Osteoblast (primary cell): ENCODE measurements around the gene OR4E2. TPM values are rescaled to one million over a fixed set of nuclear protein-coding genes. Genes with fewer than 3 reads are reported as not detected.
"Not testable (repeated sequence)": the region's sequence is repeated elsewhere in the genome, so short reads cannot be mapped to it uniquely, and the experiment has no call there.

ENCODE experiments used
- DNase-seq: peaks from one replicate; pipeline ENCODE4 v3.0.0; 2011; ENCODE audit warnings: low spot score, mixed read lengths; ENCODE audit not compliant: insufficient read length; ENCODE audit errors: missing footprints
- H2AFZ ChIP-seq: 2 replicates; pipeline ENCODE4 v1.6.0; 2011; ENCODE audit warnings: mild to moderate bottlenecking, low read length
- H3K27ac ChIP-seq: 2 replicates; pipeline ENCODE4 v1.5.1; 2011; ENCODE audit warnings: mild to moderate bottlenecking, low read depth, low read length, moderate library complexity
- H3K27me3 ChIP-seq: 2 replicates; pipeline ENCODE4 v1.6.0; 2012; ENCODE audit warnings: mild to moderate bottlenecking, control low read depth, inconsistent platforms, low read length, moderate library complexity; ENCODE audit not compliant: insufficient read depth
- H3K36me3 ChIP-seq: 2 replicates; pipeline ENCODE4 v1.5.1; 2011; ENCODE audit warnings: mild to moderate bottlenecking, low read length, control low read depth, moderate library complexity; ENCODE audit not compliant: insufficient read depth
- H3K4me1 ChIP-seq: 2 replicates; pipeline ENCODE4 v1.5.1; 2011; ENCODE audit warnings: mild to moderate bottlenecking, low read length, control low read depth, moderate library complexity; ENCODE audit not compliant: insufficient read depth
- H3K4me2 ChIP-seq: 2 replicates; pipeline ENCODE4 v1.6.0; 2011; ENCODE audit warnings: mild to moderate bottlenecking, low read length; ENCODE audit not compliant: insufficient read depth
- H3K4me3 ChIP-seq: fragments of 200-600 bp; sonication (generic); 3 replicates; pipeline ENCODE4 v1.5.1; 2012; ENCODE audit warnings: mild to moderate bottlenecking, low read length, inconsistent platforms; ENCODE audit not compliant: insufficient read depth
- H3K79me2 ChIP-seq: 2 replicates; pipeline ENCODE4 v1.6.0; 2012; ENCODE audit warnings: mild to moderate bottlenecking, low read length, control low read depth, inconsistent platforms; ENCODE audit not compliant: insufficient read depth
- H3K9me3 ChIP-seq: 2 replicates; pipeline ENCODE4 v1.5.1; 2011; ENCODE audit warnings: low read depth, low read length, control low read depth
- H4K20me1 ChIP-seq: 2 replicates; pipeline ENCODE4 v1.6.0; 2012; ENCODE audit warnings: mild to moderate bottlenecking, low read length, control low read depth; ENCODE audit not compliant: insufficient read depth
- CTCF ChIP-seq: IDR thresholded peaks from 2 replicates; pipeline ENCODE4 v1.5.1; 2011; ENCODE audit warnings: mild to moderate bottlenecking, low read depth, low read length, moderate library complexity; ENCODE audit errors: extremely low read depth
- total RNA-seq: library from RNA; depleted of rRNA; stranded (reverse); fragments of >200 nt; gene quantifications from 2 replicates; pipeline ENCODE4 v1.2.3, GENCODE V29; 2012

The OR4E2 gene
- total RNA-seq, 1 donor = not detected

GRCh38 chr14:21680072-21680471, 26.4 kb downstream of the OR4E2 start:
- no peak overlapping the region for H3K4me2 ChIP-seq
- no peaks in the 10 kb centered on the region for H3K79me2 ChIP-seq

GRCh38 chr14:21686468-21686867, 32.8 kb downstream of the OR4E2 start:
- H3K79me2 ChIP-seq = no peaks in the 10 kb centered on the region
- DNase-seq = no peak

More at GRCh38 chr14:21680072-21680471, 26.4 kb downstream of the OR4E2 start:
- Histone ChIP-seq H3K27me3 (no peaks in the 10 kb centered on the region), H3K4me3 (no peak overlapping the region), H3K9me3 (no peaks in the 10 kb centered on the region), H2AFZ (no peak overlapping the region), H3K36me3 (no peaks in the 10 kb centered on the region), H3K4me1 (peaks cover 4% of the 10 kb centered on the region), H3K27ac (no peak overlapping the region), H4K20me1 (no peaks in the 10 kb centered on the region)
- DNase-seq = no peak
- TF ChIP-seq CTCF = no peak

GRCh38 chr14:21694425-21694824, 40.8 kb downstream of the OR4E2 start:
- TF ChIP-seq CTCF = no peak

More at GRCh38 chr14:21686468-21686867, 32.8 kb downstream of the OR4E2 start:
- Histone ChIP-seq H3K36me3 (no peaks in the 10 kb centered on the region), H3K27ac (no peak overlapping the region), H4K20me1 (no peaks in the 10 kb centered on the region), H3K9me3 (no peaks in the 10 kb centered on the region), H3K4me1 (no peaks in the 10 kb centered on the region), H2AFZ (no peak overlapping the region), H3K4me3 (no peak overlapping the region), H3K4me2 (no peak overlapping the region), H3K27me3 (no peaks in the 10 kb centered on the region)
- TF ChIP-seq CTCF = no peak

GRCh38 chr14:21697662-21698061, 44.0 kb downstream of the OR4E2 start:
- H3K27me3 ChIP-seq, H3K4me3 ChIP-seq: not testable (repeated sequence)

More at GRCh38 chr14:21694425-21694824, 40.8 kb downstream of the OR4E2 start:
- no peaks in the 10 kb centered on the region for H3K4me1 ChIP-seq
- H3K4me3 ChIP-seq = no peak overlapping the region
- no peaks in the 10 kb centered on the region for H3K9me3 ChIP-seq
- H3K36me3 ChIP-seq = no peaks in the 10 kb centered on the region
- no peak overlapping the region for H3K4me2 ChIP-seq
- no peaks in the 10 kb centered on the region for H4K20me1 ChIP-seq
- no peaks in the 10 kb centered on the region for H3K79me2 ChIP-seq
- H3K27ac ChIP-seq = no peak overlapping the region
- H3K27me3 ChIP-seq = no peaks in the 10 kb centered on the region
- no peak overlapping the region for H2AFZ ChIP-seq
- no peak for DNase-seq

GRCh38 chr14:21698538-21698937, 44.9 kb downstream of the OR4E2 start:
- H3K79me2 ChIP-seq, DNase-seq, H3K27ac ChIP-seq, H3K4me2 ChIP-seq, H2AFZ ChIP-seq, H4K20me1 ChIP-seq, H3K36me3 ChIP-seq, H3K4me1 ChIP-seq, H3K4me3 ChIP-seq, H3K9me3 ChIP-seq, H3K27me3 ChIP-seq: not testable (repeated sequence)

More at GRCh38 chr14:21697662-21698061, 44.0 kb downstream of the OR4E2 start:
- H3K9me3 ChIP-seq, H3K27ac ChIP-seq, H3K36me3 ChIP-seq, H2AFZ ChIP-seq, H4K20me1 ChIP-seq, H3K4me2 ChIP-seq, DNase-seq, H3K4me1 ChIP-seq, H3K79me2 ChIP-seq: not testable (repeated sequence)
